CD4-positive, alpha-beta memory T cell (primary cell): ENCODE results near the gene WDR76. TPM values are rescaled to one million over a fixed set of nuclear protein-coding genes. Genes with fewer than 3 reads are reported as not detected.
"Not testable (repeated sequence)": the region's sequence is repeated elsewhere in the genome, so short reads cannot be mapped to it uniquely, and the experiment has no call there.

ENCODE experiments used
- CTCF ChIA-PET: fragments of 350-600 bp; sonication (Branson Sonifier 250); formaldehyde crosslinking; loops from one replicate; lab custom pipeline; 2021; ENCODE audit warnings: inconsistent platforms; ENCODE audit not compliant: partially characterized antibody; lab: Charles Lee
- POLR2A ChIA-PET: fragments of 350-600 bp; sonication (Branson Sonifier 250); formaldehyde crosslinking; loops from one replicate; lab custom pipeline; 2021; ENCODE audit not compliant: partially characterized antibody; lab: Charles Lee
- DNase-seq, 5 donors: peaks; one replicate each; pipeline versions ENCODE4 v3.0.0 to v3.0.0-alpha.2; 2020 to 2022; ENCODE audit warnings: mixed read lengths in 1 of 5
- H3K27ac ChIP-seq: one replicate; pipeline ENCODE4 v1.7.0; 2013; ENCODE audit warnings: low read depth, low read length
- H3K27me3 ChIP-seq: 2 replicates; pipeline ENCODE4 v1.7.0; 2013; ENCODE audit warnings: mild to moderate bottlenecking, low read length, moderate library complexity; ENCODE audit not compliant: insufficient read depth
- H3K36me3 ChIP-seq: 2 replicates; pipeline ENCODE4 v1.7.0; 2013; ENCODE audit warnings: mild to moderate bottlenecking, low read length, moderate library complexity; ENCODE audit not compliant: insufficient read depth
- H3K4me1 ChIP-seq: 2 replicates; pipeline ENCODE4 v1.7.0; 2013; ENCODE audit warnings: mild to moderate bottlenecking, low read length, moderate library complexity; ENCODE audit not compliant: insufficient read depth
- H3K4me3 ChIP-seq, 2 donors: one replicate each; pipeline ENCODE4 v1.7.0; 2013; ENCODE audit warnings: low read length in 2 of 2, mild to moderate bottlenecking in 1 of 2
- H3K9me3 ChIP-seq, 2 donors: one replicate each; pipeline ENCODE4 v1.7.0; 2013; ENCODE audit warnings: low read length in 2 of 2, control low read depth in 1 of 2; ENCODE audit not compliant: control insufficient read depth in 1 of 2
- H3K27ac Mint-ChIP-seq, 7 donors: one replicate each; pipeline ENCODE4 v1.8.0; 2020 to 2021; ENCODE audit warnings: mixed read lengths in 7 of 7, mild to moderate bottlenecking in 6 of 7, inconsistent platforms in 3 of 7, moderate library complexity in 3 of 7
- H3K27me3 Mint-ChIP-seq, 2 donors: one replicate each; pipeline ENCODE4 v1.8.0; 2020 to 2021; ENCODE audit warnings: mixed read lengths in 2 of 2
- H3K36me3 Mint-ChIP-seq, 2 donors: one replicate each; pipeline ENCODE4 v1.8.0; 2020 to 2021; ENCODE audit warnings: mixed read lengths in 2 of 2, inconsistent platforms in 1 of 2, mild to moderate bottlenecking in 1 of 2
- H3K4me1 Mint-ChIP-seq, 4 donors: one replicate each; pipeline ENCODE4 v1.8.0; 2020 to 2021; ENCODE audit warnings: mixed read lengths in 4 of 4, mild to moderate bottlenecking in 1 of 4
- H3K4me3 Mint-ChIP-seq, 8 donors: one replicate each; pipeline ENCODE4 v1.8.0; 2020 to 2021; ENCODE audit warnings: mixed read lengths in 8 of 8, mild to moderate bottlenecking in 7 of 8, moderate library complexity in 6 of 8, inconsistent platforms in 3 of 8
- H3K9me3 Mint-ChIP-seq, 8 donors: one replicate each; pipeline ENCODE4 v1.8.0; 2020 to 2021; ENCODE audit warnings: mixed read lengths in 8 of 8, mild to moderate bottlenecking in 5 of 8, inconsistent platforms in 3 of 8, moderate library complexity in 1 of 8
- intact Hi-C: fragments of 100-400 bp; cut with micrococcal nuclease; formaldehyde crosslinking; loops from one replicate; pipeline ENCODE4 v1.15.1; 2023
- polyA plus RNA-seq, 2 donors: library from polyadenylated mRNA; unstranded; fragments of 300-500 nt; fragmentation: Illumina TruSeq; gene quantifications; one replicate each; pipeline ENCODE4 v1.2.3, GENCODE V29; 2021
- total RNA-seq, 2 experiments: library from RNA; stranded (reverse); gene quantifications; one replicate each; pipeline ENCODE4 v1.2.3, GENCODE V29; 2021

The WDR76 gene
- total and polyA plus RNA-seq, 4 experiments from 2014 or later, result 8.7 to 17.2 (median 14.7) TPM

DNA sequence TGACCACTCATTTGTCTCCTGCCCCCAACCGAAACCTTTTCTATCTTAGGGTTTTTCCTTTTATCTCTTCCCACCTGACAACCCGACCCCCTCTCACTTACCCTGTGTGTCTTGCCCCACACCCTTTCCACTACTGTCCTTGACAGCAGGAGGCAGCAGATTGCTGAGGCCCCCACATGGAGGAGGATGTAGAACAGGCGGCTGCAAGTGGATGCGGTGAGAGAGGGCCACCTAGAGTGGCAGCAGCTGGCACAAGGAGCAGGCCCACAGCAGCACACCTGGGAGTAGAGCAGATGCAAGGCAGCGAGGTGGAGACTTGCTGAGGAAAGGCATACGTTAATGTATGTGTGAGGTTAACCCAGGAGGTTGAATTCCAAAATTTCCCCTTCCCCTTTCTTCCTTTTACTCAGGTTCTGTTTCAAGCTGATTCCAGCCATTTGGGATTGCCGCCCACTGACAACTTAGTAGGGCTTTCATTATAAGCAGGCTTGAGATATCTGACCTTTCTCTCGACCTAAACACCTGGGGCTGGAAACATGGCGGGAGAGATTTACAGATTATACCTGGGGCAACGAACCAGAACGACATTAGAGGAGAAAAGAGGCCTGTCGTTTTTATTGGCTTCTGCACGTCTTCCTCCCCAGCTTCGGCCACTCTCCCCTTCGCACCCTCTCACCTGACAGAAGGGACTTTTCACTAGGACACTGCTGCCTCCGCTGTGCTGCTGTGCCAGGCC lies 27.4 kb upstream of the WDR76 start:
- no peaks in the 10 kb centered on the region for H3K9me3 Mint-ChIP-seq
- Histone ChIP-seq H3K9me3 (no peaks in the 10 kb centered on the region), H3K4me1 (peaks cover 43% of the 10 kb centered on the region), H3K27ac (peak overlapping the region; percentile 76), H3K4me3 (no peak overlapping the region), H3K36me3 (peaks cover 37% of the 10 kb centered on the region), H3K27me3 (no peaks in the 10 kb centered on the region)
- H3K27ac Mint-ChIP-seq, result peak overlapping the region; percentile 81 to 100 (median 99)
- H3K27me3 Mint-ChIP-seq, result no peaks in the 10 kb centered on the region
- intact Hi-C loops, result no loop called here
- POLR2A ChIA-PET, result interaction anchor here (0.6 to 6.7 kb wide), 10 partner anchors 8 to 1592 kb away, joined by 3 to 92 read pairs (median 8); partner anchors contain the start of genes ELL3, MFAP1, PDIA3 and SERF2
- H3K4me1 Mint-ChIP-seq, result peaks cover 21 to 66% (median 50%) of the 10 kb centered on the region in 4 donors
- H3K36me3 Mint-ChIP-seq, result peaks cover 48 to 70% of the 10 kb centered on the region in 2 donors
- DNase-seq, result no peak
- H3K4me3 Mint-ChIP-seq, result peak overlapping the region in 5 of 8 donors; percentile 25 to 41 (median 36)
- CTCF ChIA-PET, result no interaction called here

DNA sequence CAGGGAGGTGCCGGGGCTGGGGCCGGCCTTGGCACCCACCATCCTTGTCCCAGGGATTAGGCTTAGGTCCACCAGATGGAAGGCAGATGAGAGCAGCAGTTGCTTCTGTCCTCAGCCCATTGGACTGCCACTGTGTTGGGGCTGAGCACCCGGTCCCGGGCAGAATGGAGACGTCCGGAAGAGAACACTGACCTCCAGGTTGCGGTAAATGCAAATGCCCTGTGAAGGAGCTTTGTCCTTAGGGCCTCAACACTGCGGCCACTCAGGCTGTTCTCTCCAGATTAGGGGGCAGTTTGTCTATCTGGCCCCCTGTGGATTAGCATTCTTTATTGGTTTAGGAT lies 26.9 kb upstream of the WDR76 start, which contains the start of gene SERINC4:
TSS of gene SERINC4 (minus strand) at position 276 of the 341 bp plus-strand sequence. CDS start at position 42, 234 bp downstream.
- Histone ChIP-seq H3K4me3 (peak within 1 kb of the TSS; percentile 96 to 97), H3K36me3 (peaks cover 37% of the 10 kb centered on the region), H3K4me1 (peaks cover 38% of the 10 kb centered on the region), H3K27me3 (no peaks in the 10 kb centered on the region), H3K27ac (peak within 1 kb of the TSS; percentile 76), H3K9me3 (no peaks in the 10 kb centered on the region)
- intact Hi-C loops, result loop anchor here (1.0 kb wide), 3 partner anchors 8 to 24 kb away; partner anchors contain the start of genes MFAP1 and SERF2
- Mint-ChIP-seq H3K4me1 (peaks cover 18 to 60% (median 45%) of the 10 kb centered on the region in 4 donors), H3K9me3 (no peaks in the 10 kb centered on the region), H3K36me3 (peaks cover 48 to 70% of the 10 kb centered on the region in 2 donors), H3K27me3 (no peaks in the 10 kb centered on the region), H3K27ac (peak within 1 kb of the TSS; percentile 92 to 100 (median 99)), H3K4me3 (peak within 1 kb of the TSS; percentile 98 to 100 (median 100))
- POLR2A ChIA-PET, result interaction anchor here (0.6 to 6.7 kb wide), 18 partner anchors 8 to 1592 kb away, joined by 3 to 92 read pairs (median 5); partner anchors contain the start of genes ELL3, MFAP1, PDIA3 and SERF2
- DNase-seq, result no peak
- CTCF ChIA-PET, result interaction anchor here (1.3 kb wide), 2 partner anchors 23 to 29 kb away, joined by 4 to 6 read pairs; partner anchors contain the start of gene ELL3

DNA sequence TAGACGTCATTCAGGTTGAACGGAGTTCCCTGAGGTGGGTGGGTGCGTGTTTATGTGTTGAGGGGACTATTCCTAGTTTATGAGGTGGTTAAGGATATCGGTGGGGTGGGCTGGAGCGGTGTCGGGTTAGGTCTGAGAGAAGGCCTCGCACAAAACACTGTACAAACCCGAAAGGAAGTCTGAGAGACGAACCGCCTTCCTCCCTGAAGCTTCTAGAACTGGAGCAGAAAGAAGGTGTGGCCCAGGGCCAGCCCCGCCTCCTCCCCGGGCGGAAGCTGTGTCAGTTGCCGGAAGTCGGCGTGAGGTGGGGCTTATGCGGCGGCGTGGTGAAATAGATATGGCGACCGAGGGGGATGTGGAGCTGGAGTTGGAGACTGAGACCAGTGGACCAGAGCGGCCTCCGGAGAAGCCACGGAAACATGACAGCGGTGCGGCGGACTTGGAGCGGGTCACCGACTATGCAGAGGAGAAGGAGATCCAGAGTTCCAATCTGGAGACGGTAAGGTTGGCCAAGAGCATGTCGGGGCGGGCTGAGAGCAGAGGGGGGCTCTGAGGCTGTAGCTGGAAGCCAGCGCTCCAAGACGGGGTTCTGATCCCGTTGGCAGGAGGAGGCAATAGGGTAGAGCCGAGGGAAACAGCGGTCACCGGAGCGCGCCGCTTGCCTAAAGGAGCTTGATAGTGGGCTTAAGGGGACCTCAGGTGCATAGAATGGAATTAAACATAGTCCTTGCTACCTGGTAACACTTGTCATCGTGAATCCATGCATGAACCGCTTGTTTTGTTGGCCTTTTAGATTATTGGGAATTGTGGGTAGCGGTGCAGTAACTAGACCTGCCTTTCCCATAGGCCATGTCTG lies 26.3 kb upstream of the WDR76 start, which contains the start of gene HYPK:
TSS of gene HYPK (plus strand) at position 314 of the 856 bp plus-strand sequence. CDS start at position 338, 24 bp downstream.
- no peaks in the 10 kb centered on the region for H3K27me3 Mint-ChIP-seq
- peak within 1 kb of the TSS; percentile 76 for H3K27ac ChIP-seq
- H3K4me1 Mint-ChIP-seq, result peaks cover 16 to 55% (median 39%) of the 10 kb centered on the region in 4 donors
- CTCF ChIA-PET, result interaction anchor here (1.1 to 1.3 kb wide), 3 partner anchors 10 to 30 kb away, joined by 4 to 6 read pairs (median 4); partner anchors contain the start of gene ELL3
- DNase-seq, result peak; percentile 90 to 94 (median 91)
- no peaks in the 10 kb centered on the region for H3K9me3 ChIP-seq
- H3K27me3 ChIP-seq, result no peaks in the 10 kb centered on the region
- H3K36me3 Mint-ChIP-seq, result peaks cover 49 to 69% of the 10 kb centered on the region in 2 donors
- intact Hi-C loops, result loop anchor here (1.0 kb wide), 3 partner anchors 8 to 24 kb away; partner anchors contain the start of genes MFAP1 and SERF2
- no peaks in the 10 kb centered on the region for H3K9me3 Mint-ChIP-seq
- peaks cover 32% of the 10 kb centered on the region for H3K4me1 ChIP-seq
- H3K27ac Mint-ChIP-seq, result peak within 1 kb of the TSS; percentile 92 to 100 (median 99)
- H3K4me3 Mint-ChIP-seq, result peak within 1 kb of the TSS; percentile 98 to 100 (median 100)
- POLR2A ChIA-PET, result interaction anchor here (0.6 to 6.7 kb wide), 22 partner anchors 9 to 1593 kb away, joined by 3 to 92 read pairs (median 4); partner anchors contain the start of genes ELL3, GOLM2, MFAP1 and PDIA3
- H3K36me3 ChIP-seq, result peaks cover 34% of the 10 kb centered on the region
- H3K4me3 ChIP-seq, result peak within 1 kb of the TSS; percentile 96 to 97

DNA sequence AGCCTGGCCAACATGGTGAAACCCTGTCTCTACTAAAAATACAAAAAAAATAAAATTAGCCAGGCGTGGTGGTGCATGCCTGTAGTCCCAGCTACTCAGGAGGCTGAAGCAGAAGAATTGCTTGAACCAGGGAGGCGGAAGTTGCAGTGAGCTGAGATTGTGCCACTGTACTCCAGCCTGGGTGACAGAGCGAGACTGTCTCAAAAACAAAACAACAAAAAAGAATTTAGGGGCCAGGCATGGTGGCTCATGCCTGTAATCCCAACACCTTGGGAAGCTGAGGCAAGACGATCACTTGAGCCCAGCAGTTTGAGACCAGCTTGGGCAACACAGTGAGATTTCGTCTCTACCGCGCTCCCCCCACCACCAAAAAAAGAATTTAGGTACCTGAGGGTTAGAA lies 24.1 kb upstream of the WDR76 start:
- intact Hi-C loops, H3K27ac ChIP-seq, H3K9me3 ChIP-seq, DNase-seq, H3K9me3 Mint-ChIP-seq, H3K27me3 ChIP-seq, H3K27me3 Mint-ChIP-seq, H3K4me3 Mint-ChIP-seq, H3K4me3 ChIP-seq: not testable (repeated sequence)
- POLR2A ChIA-PET, result interaction anchor here (4.4 to 6.7 kb wide), 2 partner anchors 11 to 21 kb away, joined by 62 to 92 read pairs; partner anchors contain the start of genes MFAP1, SERF2 and WDR76
- CTCF ChIA-PET, result interaction anchor here (0.8 kb wide), 1 partner anchor 25 kb away, joined by 3 read pairs; no protein-coding TSS in a partner anchor
- Mint-ChIP-seq H3K4me1 (peaks cover 16 to 39% (median 30%) of the 10 kb centered on the region in 4 donors), H3K36me3 (peaks cover 52 to 71% of the 10 kb centered on the region in 2 donors), H3K27ac (peak overlapping the region in 2 of 7 donors; percentile 1 to 92)
- H3K4me1 ChIP-seq, result peaks cover 29% of the 10 kb centered on the region
- peaks cover 34% of the 10 kb centered on the region for H3K36me3 ChIP-seq

DNA sequence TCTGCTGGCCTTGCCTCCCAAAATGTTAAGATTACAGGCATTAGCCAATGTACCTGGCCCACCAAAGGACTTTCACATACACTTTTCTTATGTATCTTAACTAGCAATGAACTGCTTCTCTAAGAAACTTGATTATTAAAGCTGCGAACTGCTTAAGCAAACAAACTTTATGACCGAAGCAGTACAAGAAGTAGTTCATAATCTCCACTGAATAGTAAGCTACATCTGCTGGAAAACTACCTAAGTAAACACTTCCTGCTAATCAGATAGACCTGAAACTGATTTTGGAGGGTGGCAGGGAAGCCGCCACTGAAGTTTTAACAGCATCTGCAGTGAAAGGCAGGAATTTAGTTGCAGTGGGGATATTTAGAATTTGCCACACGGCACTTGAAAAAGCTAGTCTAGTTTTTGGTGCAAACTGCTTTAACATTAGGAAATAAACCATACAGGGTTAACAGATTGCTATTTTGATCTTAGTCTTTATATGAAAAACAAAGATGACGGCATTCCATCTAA lies 18.3 kb upstream of the WDR76 start:
- no peaks in the 10 kb centered on the region for H3K9me3 ChIP-seq
- Mint-ChIP-seq H3K27me3 (no peaks in the 10 kb centered on the region), H3K4me1 (no peaks in the 10 kb centered on the region), H3K4me3 (no peak overlapping the region), H3K27ac (no peak overlapping the region), H3K9me3 (no peaks in the 10 kb centered on the region), H3K36me3 (peaks cover 46 to 71% of the 10 kb centered on the region in 2 donors)
- ChIA-PET POLR2A (interaction anchor here (1.1 to 2.3 kb wide), 3 partner anchors 8 to 1390 kb away, joined by 3 to 10 read pairs (median 9); partner anchors contain the start of genes HYPK, SERF2 and SERINC4), CTCF (interaction anchor here (0.6 to 1.6 kb wide), 2 partner anchors 15 to 27 kb away, joined by 3 to 4 read pairs; no protein-coding TSS in a partner anchor)
- intact Hi-C loops, result no loop called here
- H3K27ac ChIP-seq, result no peak overlapping the region
- no peaks in the 10 kb centered on the region for H3K4me1 ChIP-seq
- H3K36me3 ChIP-seq, result peaks cover 69% of the 10 kb centered on the region
- H3K4me3 ChIP-seq, result no peak overlapping the region
- H3K27me3 ChIP-seq, result no peaks in the 10 kb centered on the region
- DNase-seq, result no peak

DNA sequence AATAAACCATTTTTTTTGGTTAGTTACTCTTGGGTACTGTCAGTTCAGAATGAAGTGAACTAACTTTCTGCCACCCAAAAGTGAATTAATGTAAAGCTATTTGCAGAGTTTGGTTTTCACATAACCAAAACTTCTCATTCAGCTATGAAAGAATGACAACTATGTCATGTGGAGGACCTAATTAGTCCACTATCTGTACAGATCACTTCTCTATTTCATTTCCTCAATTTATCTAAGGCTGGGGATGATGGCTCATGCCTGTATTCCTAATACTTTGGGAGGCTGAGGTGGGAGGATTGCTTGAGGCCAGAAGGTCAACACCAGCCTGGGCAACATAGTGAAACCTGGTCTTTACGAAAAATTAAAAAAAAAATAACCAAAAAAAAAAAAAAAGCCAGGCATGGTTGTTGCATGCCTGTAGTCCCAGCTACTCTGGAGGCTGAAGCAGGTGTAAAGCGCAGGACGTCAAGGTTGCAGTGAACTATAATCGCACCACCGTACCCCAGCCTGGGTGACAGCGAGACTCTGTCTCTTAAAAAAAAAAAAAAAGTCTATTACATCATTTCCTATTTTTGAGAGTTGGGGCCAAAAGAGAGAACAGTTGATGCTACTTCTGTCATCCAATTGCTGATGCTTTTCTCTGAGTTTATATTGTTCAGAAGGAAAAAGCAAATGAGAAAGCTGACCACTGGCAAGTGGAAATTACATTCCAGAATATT lies 17.7 kb upstream of the WDR76 start:
- H3K4me3 Mint-ChIP-seq, result no peak overlapping the region
- H3K4me3 ChIP-seq, result no peak overlapping the region
- H3K4me1 ChIP-seq, result no peaks in the 10 kb centered on the region
- H3K9me3 ChIP-seq, result no peaks in the 10 kb centered on the region
- peak overlapping the region in 3 of 7 donors; percentile 13 to 46 (median 25) for H3K27ac Mint-ChIP-seq
- H3K27ac ChIP-seq, result no peak overlapping the region
- POLR2A ChIA-PET, result interaction anchor here (0.7 to 2.3 kb wide), 4 partner anchors 9 to 1389 kb away, joined by 3 to 10 read pairs (median 6); partner anchors contain the start of genes HYPK, SERF2, SERINC4 and WDR76
- H3K36me3 Mint-ChIP-seq, result peaks cover 46 to 72% of the 10 kb centered on the region in 2 donors
- H3K36me3 ChIP-seq, result peaks cover 74% of the 10 kb centered on the region
- CTCF ChIA-PET, result interaction anchor here (0.6 to 2.9 kb wide), 3 partner anchors 13 to 28 kb away, joined by 3 to 10 read pairs (median 4); no protein-coding TSS in a partner anchor
- intact Hi-C loops, result no loop called here
- no peaks in the 10 kb centered on the region for H3K4me1 Mint-ChIP-seq
- H3K9me3 Mint-ChIP-seq, result no peaks in the 10 kb centered on the region
- H3K27me3 ChIP-seq, result no peaks in the 10 kb centered on the region
- DNase-seq, result no peak
- no peaks in the 10 kb centered on the region for H3K27me3 Mint-ChIP-seq
